Natural killer cell treated with Interleukin-12 subunit alpha and Interleukin-12 subunit beta and Interleukin-15 and Interleukin-18, amount 100 ng/mL, for 72 hours (primary cell): ENCODE data around the gene CD8A. TPM values are rescaled to one million over a fixed set of nuclear protein-coding genes. Genes with fewer than 3 reads are reported as not detected.
"Not testable (repeated sequence)": the region's sequence is repeated elsewhere in the genome, so short reads cannot be mapped to it uniquely, and the experiment has no call there.

Experiments used
- ATAC-seq, 2 donors: fragments of 150-1000 bp; cut with Tn5 transposase in 1 of 2; sonication (Bioruptor Pico), chemical (Tn5 transposase) in 1 of 2; 2 replicates each; pipeline ENCODE4 v1.10.0; 2021
- DNase-seq: peaks from one replicate; pipeline ENCODE4 v3.0.0; 2022; ENCODE audit warnings: low spot score
- H3K27ac Mint-ChIP-seq, 2 donors: 1 replicate in 1 of 2; 2 replicates in 1 of 2; pipeline ENCODE4 v1.8.0; 2022; ENCODE audit warnings: mixed read lengths in 2 of 2, mild to moderate bottlenecking in 1 of 2, moderate library complexity in 1 of 2
- H3K27me3 Mint-ChIP-seq, 2 donors: 1 replicate in 1 of 2; 2 replicates in 1 of 2; pipeline ENCODE4 v1.8.0; 2022; ENCODE audit warnings: mixed read lengths in 2 of 2
- H3K36me3 Mint-ChIP-seq: one replicate; pipeline ENCODE4 v1.8.0; 2022; ENCODE audit warnings: mixed read lengths
- H3K4me1 Mint-ChIP-seq, 2 donors: 1 replicate in 1 of 2; 2 replicates in 1 of 2; pipeline ENCODE4 v1.8.0; 2022; ENCODE audit warnings: low read depth in 2 of 2, mixed read lengths in 2 of 2, mild to moderate bottlenecking in 1 of 2
- H3K4me3 Mint-ChIP-seq: one replicate; pipeline ENCODE4 v1.8.0; 2022; ENCODE audit warnings: mixed read lengths
- H3K9me3 Mint-ChIP-seq: 2 replicates; pipeline ENCODE4 v1.8.0; 2022; ENCODE audit warnings: mixed read lengths
- total RNA-seq, 2 donors: library from RNA; stranded (reverse); gene quantifications; one replicate each; pipeline ENCODE4 v1.2.3, GENCODE V29; 2022

Gene CD8A
- total RNA-seq, 2 donors from 2014 or later, result 67.8 to 85.0 TPM

GRCh38 chr2:86753606-86754005 is 37.1 kb downstream of the CD8A start:
- no peaks in the 10 kb centered on the region for H3K27me3 Mint-ChIP-seq
- H3K4me3 Mint-ChIP-seq, result no peak overlapping the region
- H3K4me1 Mint-ChIP-seq, result peaks cover 16 to 24% of the 10 kb centered on the region in 2 donors

GRCh38 chr2:86752934-86753333 is 37.8 kb downstream of the CD8A start:
- DNase-seq, result no peak
- Mint-ChIP-seq H3K4me3 (no peak overlapping the region), H3K27ac (no peak overlapping the region), H3K36me3 (peaks cover 23% of the 10 kb centered on the region), H3K9me3 (peaks cover 6% of the 10 kb centered on the region), H3K27me3 (no peaks in the 10 kb centered on the region), H3K4me1 (peaks cover 17 to 29% of the 10 kb centered on the region in 2 donors)
- no peak for ATAC-seq

More at GRCh38 chr2:86753606-86754005, 37.1 kb downstream of the CD8A start:
- ATAC-seq (no peak), DNase-seq (no peak)
- H3K27ac Mint-ChIP-seq, result no peak overlapping the region
- peaks cover 23% of the 10 kb centered on the region for H3K36me3 Mint-ChIP-seq
- peaks cover 6% of the 10 kb centered on the region for H3K9me3 Mint-ChIP-seq

- Mint-ChIP-seq H3K27me3 (no peaks in the 10 kb centered on the region), H3K9me3 (peaks cover 6% of the 10 kb centered on the region), H3K27ac (no peak overlapping the region), H3K4me3 (no peak overlapping the region), H3K4me1 (peaks cover 24 to 31% of the 10 kb centered on the region in 2 donors), H3K36me3 (peaks cover 23% of the 10 kb centered on the region)
- no peak for DNase-seq
- ATAC-seq, result no peak
These were observed 38.9 kb downstream of the CD8A start for GRCh38 chr2:86751778-86752177.

GRCh38 chr2:86750240-86750839 is 40.4 kb downstream of the CD8A start:
- H3K27me3 Mint-ChIP-seq, result no peaks in the 10 kb centered on the region
- no peak for ATAC-seq
- no peak overlapping the region for H3K27ac Mint-ChIP-seq
- no peak overlapping the region for H3K4me3 Mint-ChIP-seq
- DNase-seq, result no peak
- peaks cover 6% of the 10 kb centered on the region for H3K9me3 Mint-ChIP-seq
- H3K4me1 Mint-ChIP-seq, result peaks cover 30 to 38% of the 10 kb centered on the region in 2 donors
- peaks cover 23% of the 10 kb centered on the region for H3K36me3 Mint-ChIP-seq

GRCh38 chr2:86747711-86748639 is 42.7 kb downstream of the CD8A start:
- peak overlapping the region; percentile 33 to 51 for H3K27ac Mint-ChIP-seq
- no peak overlapping the region for H3K4me3 Mint-ChIP-seq
- peaks cover 37 to 46% of the 10 kb centered on the region in 2 donors for H3K4me1 Mint-ChIP-seq

GRCh38 chr2:86746939-86747338 is 43.8 kb downstream of the CD8A start:
- peaks cover 47 to 57% of the 10 kb centered on the region in 2 donors for H3K4me1 Mint-ChIP-seq
- no peak for DNase-seq
- no peak for ATAC-seq
- H3K9me3 Mint-ChIP-seq, result peaks cover 6% of the 10 kb centered on the region
- no peak overlapping the region for H3K4me3 Mint-ChIP-seq
- H3K27me3 Mint-ChIP-seq, result no peaks in the 10 kb centered on the region
- peaks cover 12% of the 10 kb centered on the region for H3K36me3 Mint-ChIP-seq
- peak overlapping the region; percentile 33 to 51 for H3K27ac Mint-ChIP-seq

More at GRCh38 chr2:86747711-86748639, 42.7 kb downstream of the CD8A start:
- DNase-seq (no peak), ATAC-seq (peak; percentile 70 to 75)
- Mint-ChIP-seq H3K36me3 (peaks cover 18% of the 10 kb centered on the region), H3K27me3 (no peaks in the 10 kb centered on the region), H3K9me3 (peaks cover 6% of the 10 kb centered on the region)

- no peaks in the 10 kb centered on the region for H3K36me3 Mint-ChIP-seq
- H3K4me3 Mint-ChIP-seq, result no peak overlapping the region
- DNase-seq (no peak), ATAC-seq (no peak)
- no peaks in the 10 kb centered on the region for H3K27me3 Mint-ChIP-seq
- no peaks in the 10 kb centered on the region for H3K9me3 Mint-ChIP-seq
- H3K4me1 Mint-ChIP-seq, result peaks cover 33 to 48% of the 10 kb centered on the region in 2 donors
- no peak overlapping the region for H3K27ac Mint-ChIP-seq
These were observed 46.6 kb downstream of the CD8A start for GRCh38 chr2:86744152-86744551.

GRCh38 chr2:86741889-86742498 is 48.7 kb downstream of the CD8A start:
- not testable (repeated sequence) for H3K36me3 Mint-ChIP-seq, H3K27me3 Mint-ChIP-seq, H3K9me3 Mint-ChIP-seq
- Mint-ChIP-seq H3K4me1 (peaks cover 23 to 34% of the 10 kb centered on the region in 2 donors), H3K27ac (peak overlapping the region; percentile 58 to 68), H3K4me3 (peak overlapping the region; percentile 70)
- ATAC-seq, result peak; percentile 97 to 98
- peak; percentile 66 for DNase-seq

- not testable (repeated sequence) for H3K36me3 Mint-ChIP-seq, H3K27ac Mint-ChIP-seq
These were observed 50.8 kb downstream of the CD8A start for GRCh38 chr2:86739889-86740288.

GRCh38 chr2:86739485-86739884 is 51.2 kb downstream of the CD8A start:
- H3K36me3 Mint-ChIP-seq, DNase-seq, H3K4me3 Mint-ChIP-seq, H3K27me3 Mint-ChIP-seq, H3K9me3 Mint-ChIP-seq, ATAC-seq, H3K27ac Mint-ChIP-seq: not testable (repeated sequence)
- peaks cover 14 to 17% of the 10 kb centered on the region in 2 donors for H3K4me1 Mint-ChIP-seq

More at GRCh38 chr2:86739889-86740288, 50.8 kb downstream of the CD8A start:
- peaks cover 14 to 17% of the 10 kb centered on the region in 2 donors for H3K4me1 Mint-ChIP-seq
- H3K9me3 Mint-ChIP-seq, H3K27me3 Mint-ChIP-seq, ATAC-seq, DNase-seq, H3K4me3 Mint-ChIP-seq: not testable (repeated sequence)

- H3K36me3 Mint-ChIP-seq, H3K4me1 Mint-ChIP-seq, DNase-seq, H3K27me3 Mint-ChIP-seq, H3K27ac Mint-ChIP-seq, H3K9me3 Mint-ChIP-seq, H3K4me3 Mint-ChIP-seq, ATAC-seq: not testable (repeated sequence)
These were observed 55.8 kb downstream of the CD8A start for GRCh38 chr2:86734896-86735295.
